GM12878 (cell line): Measurements from ENCODE around the gene PCIF1.

Experiments
- FOXM1 ChIP-seq: IDR thresholded peaks from 2 replicates; pipeline ENCODE4 v1.6.1; 2012; ENCODE audit warnings: low read depth, mild to moderate bottlenecking, inconsistent platforms, low read length, moderate library complexity
- NFIC ChIP-seq: IDR thresholded peaks from 2 replicates; pipeline ENCODE4 v1.6.1; 2012; ENCODE audit warnings: low read depth, mild to moderate bottlenecking, inconsistent platforms, low read length, moderate library complexity
- SP1 ChIP-seq: IDR thresholded peaks from one replicate; pipeline ENCODE4 v1.6.1; 2011; ENCODE audit warnings: low read depth, low read length
- SUZ12 ChIP-seq: fragments of 200-600 bp; sonication (generic); IDR thresholded peaks from one replicate; pipeline ENCODE4 v1.6.1; 2018; ENCODE audit warnings: antibody characterized with exemption, mild to moderate bottlenecking; ENCODE audit not compliant: unreplicated experiment
- TF ChIP-seq, protein P1 (sequence below), 3 experiments: IDR thresholded peaks in 2 of 3; conservative IDR thresholded peaks in 1 of 3; 2 replicates each; pipeline ENCODE4 v1.5.1; 2011; ENCODE audit warnings: low read depth in 3 of 3, low read length in 3 of 3, mild to moderate bottlenecking in 3 of 3, control low read depth in 2 of 3, moderate library complexity in 2 of 3, inconsistent platforms in 1 of 3, mixed read lengths in 1 of 3; ENCODE audit not compliant: control insufficient read depth in 2 of 3, insufficient read depth in 1 of 3; ENCODE audit errors: extremely low read depth in 1 of 3

DNA sequence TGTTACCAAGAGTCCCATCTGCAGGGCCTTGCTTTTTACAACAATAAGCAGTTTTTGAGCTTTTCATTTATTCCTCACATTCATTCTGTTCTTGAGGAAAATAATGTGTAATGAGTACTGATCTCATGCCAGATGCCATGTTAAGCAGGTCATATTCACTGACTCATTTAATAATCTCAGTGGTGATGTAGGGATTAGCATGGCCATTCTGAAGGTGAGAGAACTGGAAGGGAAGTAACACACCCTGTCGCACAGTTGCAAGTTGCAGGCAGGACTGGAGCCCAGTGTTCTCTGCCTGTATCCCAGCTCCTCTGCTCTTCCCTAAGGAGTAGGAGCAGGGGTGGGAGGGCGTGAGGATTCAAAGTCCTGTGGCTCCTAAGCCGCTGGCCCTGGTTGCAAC lies 5.6 kb downstream of the PCIF1 start:
- TF ChIP-seq, protein P1, sequence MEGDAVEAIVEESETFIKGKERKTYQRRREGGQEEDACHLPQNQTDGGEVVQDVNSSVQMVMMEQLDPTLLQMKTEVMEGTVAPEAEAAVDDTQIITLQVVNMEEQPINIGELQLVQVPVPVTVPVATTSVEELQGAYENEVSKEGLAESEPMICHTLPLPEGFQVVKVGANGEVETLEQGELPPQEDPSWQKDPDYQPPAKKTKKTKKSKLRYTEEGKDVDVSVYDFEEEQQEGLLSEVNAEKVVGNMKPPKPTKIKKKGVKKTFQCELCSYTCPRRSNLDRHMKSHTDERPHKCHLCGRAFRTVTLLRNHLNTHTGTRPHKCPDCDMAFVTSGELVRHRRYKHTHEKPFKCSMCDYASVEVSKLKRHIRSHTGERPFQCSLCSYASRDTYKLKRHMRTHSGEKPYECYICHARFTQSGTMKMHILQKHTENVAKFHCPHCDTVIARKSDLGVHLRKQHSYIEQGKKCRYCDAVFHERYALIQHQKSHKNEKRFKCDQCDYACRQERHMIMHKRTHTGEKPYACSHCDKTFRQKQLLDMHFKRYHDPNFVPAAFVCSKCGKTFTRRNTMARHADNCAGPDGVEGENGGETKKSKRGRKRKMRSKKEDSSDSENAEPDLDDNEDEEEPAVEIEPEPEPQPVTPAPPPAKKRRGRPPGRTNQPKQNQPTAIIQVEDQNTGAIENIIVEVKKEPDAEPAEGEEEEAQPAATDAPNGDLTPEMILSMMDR (IDR thresholded peaks at IDR 0.05 in 2 of 3, conservative IDR thresholded peaks at IDR 0.05 in 1 of 3; ENCODE audit: control insufficient read depth in 2 of 3, extremely low read depth in 1 of 3, insufficient read depth in 1 of 3, low read depth in 3 of 3, low read length in 3 of 3) = no peak
- TF ChIP-seq SP1 (no peak), FOXM1 (no peak), NFIC (no peak), SUZ12 (no peak)
